Measurements from ENCODE around the gene KBTBD13. TPM values are rescaled to one million over a fixed set of nuclear protein-coding genes. Genes with fewer than 3 reads are reported as not detected.
A peak's percentile ranks its signal among the peaks of the same experiment; 100 is the strongest.

Gene KBTBD13
- total and polyA plus RNA-seq, 12 donors, result not detected

DNA sequence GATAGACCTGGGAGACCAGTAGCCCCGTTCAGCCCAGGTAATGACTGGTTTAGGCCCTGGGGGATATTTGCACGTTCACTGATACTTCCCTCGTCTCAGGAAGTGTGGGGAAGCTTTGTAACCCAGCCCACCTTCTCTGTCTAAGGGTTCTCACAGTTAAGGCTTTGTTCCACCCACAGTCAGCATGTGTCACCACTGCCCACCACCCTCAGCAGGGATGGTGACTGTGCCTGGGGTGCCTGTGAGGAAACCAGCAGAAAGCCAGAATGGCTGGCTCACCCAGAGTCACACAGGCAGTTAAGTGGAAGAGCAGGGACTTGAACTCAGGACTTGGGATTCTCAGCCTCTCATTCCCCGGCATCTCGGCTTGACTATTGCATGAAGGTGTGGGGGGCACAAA lies 5.2 kb downstream of the KBTBD13 start:
- TF ChIP-seq, protein P1, sequence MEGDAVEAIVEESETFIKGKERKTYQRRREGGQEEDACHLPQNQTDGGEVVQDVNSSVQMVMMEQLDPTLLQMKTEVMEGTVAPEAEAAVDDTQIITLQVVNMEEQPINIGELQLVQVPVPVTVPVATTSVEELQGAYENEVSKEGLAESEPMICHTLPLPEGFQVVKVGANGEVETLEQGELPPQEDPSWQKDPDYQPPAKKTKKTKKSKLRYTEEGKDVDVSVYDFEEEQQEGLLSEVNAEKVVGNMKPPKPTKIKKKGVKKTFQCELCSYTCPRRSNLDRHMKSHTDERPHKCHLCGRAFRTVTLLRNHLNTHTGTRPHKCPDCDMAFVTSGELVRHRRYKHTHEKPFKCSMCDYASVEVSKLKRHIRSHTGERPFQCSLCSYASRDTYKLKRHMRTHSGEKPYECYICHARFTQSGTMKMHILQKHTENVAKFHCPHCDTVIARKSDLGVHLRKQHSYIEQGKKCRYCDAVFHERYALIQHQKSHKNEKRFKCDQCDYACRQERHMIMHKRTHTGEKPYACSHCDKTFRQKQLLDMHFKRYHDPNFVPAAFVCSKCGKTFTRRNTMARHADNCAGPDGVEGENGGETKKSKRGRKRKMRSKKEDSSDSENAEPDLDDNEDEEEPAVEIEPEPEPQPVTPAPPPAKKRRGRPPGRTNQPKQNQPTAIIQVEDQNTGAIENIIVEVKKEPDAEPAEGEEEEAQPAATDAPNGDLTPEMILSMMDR (IDR thresholded peaks at IDR 0.05), result no peak
- TF ChIP-seq POLR2A (IDR thresholded peaks at IDR 0.05), result no peak
- no peak for DNase-seq
- Histone ChIP-seq H3K27me3 (peaks cover 20% of the 10 kb centered on the region), H3K9me3 (replicated peaks in 1 of 3) (no peaks in the 10 kb centered on the region), H3K27ac (no peak overlapping the region), H3K36me3 (replicated peaks in 1 of 2) (no peaks in the 10 kb centered on the region), H3K4me1 (replicated peaks in 1 of 2) (peaks cover 0 to 4% of the 10 kb centered on the region in 2 donors), H3K4me3 (no peak overlapping the region)
- WGBS, 4 donors, result 73 to 80% (median 76%) methylated on average over 3 to 5 of the region's 5 CpGs
- intact Hi-C loops (cut with DNase I), result no loop called here

DNA sequence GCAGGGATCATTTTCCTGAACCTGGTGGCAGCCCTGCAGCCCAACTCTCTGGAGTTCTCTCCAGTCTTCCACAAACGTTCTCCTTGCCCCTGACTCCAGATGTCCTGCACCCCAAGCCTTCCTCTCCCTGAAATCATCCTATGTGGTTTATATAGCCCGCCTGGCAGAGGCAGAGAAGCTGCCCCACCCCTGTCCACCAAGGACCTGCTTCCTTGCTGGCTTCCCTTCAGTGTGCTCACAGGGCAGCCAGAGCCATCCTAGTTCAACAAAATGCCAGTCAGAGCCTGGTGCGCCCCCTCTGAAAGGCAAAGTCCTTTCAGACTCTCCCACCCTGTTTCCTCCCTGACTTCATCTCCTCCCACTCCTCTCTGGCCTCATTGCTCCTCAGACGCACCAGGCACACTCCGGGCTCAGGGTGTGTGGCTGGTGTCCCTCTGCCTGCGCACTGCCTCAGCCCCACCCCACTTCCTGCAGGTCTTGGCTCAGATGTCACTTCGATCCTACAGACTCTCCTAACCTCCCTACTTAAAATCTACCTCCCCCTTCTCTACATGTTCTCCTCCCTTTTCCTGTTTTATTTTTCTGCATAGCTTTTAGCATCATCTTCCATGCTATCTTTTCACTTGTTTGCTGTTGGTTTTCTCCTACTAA lies 5.9 kb downstream of the KBTBD13 start:
- no peak for DNase-seq
- intact Hi-C loops (cut with DNase I), result no loop called here
- Histone ChIP-seq H3K27ac (no peak overlapping the region), H3K27me3 (peaks cover 13% of the 10 kb centered on the region), H3K9me3 (replicated peaks in 1 of 3) (no peaks in the 10 kb centered on the region), H3K4me1 (replicated peaks in 1 of 2) (peaks cover 0 to 4% of the 10 kb centered on the region in 2 donors), H3K4me3 (no peak overlapping the region), H3K36me3 (replicated peaks in 1 of 2) (no peaks in the 10 kb centered on the region)
- no peak for TF ChIP-seq POLR2A (IDR thresholded peaks at IDR 0.05)
- TF ChIP-seq, protein P1 (IDR thresholded peaks at IDR 0.05), result no peak
- 32 to 41% (median 36%) methylated on average over 7 of the region's 7 CpGs for WGBS, 4 donors

DNA sequence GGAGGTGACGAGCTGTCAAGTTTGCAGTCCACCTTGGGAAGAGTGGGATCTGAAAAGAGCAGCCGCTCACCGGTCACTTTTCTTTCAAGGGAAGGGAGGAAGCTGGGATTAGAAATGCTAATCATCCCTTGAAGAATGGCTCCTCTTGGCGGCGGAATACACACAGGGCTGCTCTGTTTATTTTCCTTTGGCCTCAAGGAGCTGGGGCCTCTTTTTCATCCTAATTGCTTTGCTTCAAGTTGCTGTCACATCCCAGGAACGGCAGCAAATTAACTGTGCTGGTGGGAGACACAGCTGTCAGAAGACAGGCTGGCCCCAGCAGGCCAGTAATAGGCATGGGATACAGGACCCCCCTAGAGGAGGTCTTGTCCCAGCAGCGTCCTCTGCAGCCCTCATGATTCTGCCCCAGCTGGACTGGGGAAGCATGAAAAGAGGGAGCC lies 6.7 kb downstream of the KBTBD13 start:
- intact Hi-C loops (cut with DNase I), result no loop called here
- DNase-seq, result no peak
- no peaks in the 10 kb centered on the region for H3K9me3 ChIP-seq (replicated peaks in 1 of 3)
- H3K4me3 ChIP-seq, result no peak overlapping the region
- H3K4me1 ChIP-seq (replicated peaks in 1 of 2), result peaks cover 0 to 4% of the 10 kb centered on the region in 2 donors
- TF ChIP-seq, protein P1 (IDR thresholded peaks at IDR 0.05), result peak in 5 of 6 experiments; percentile 8 to 31 (median 13)
- TF ChIP-seq POLR2A (IDR thresholded peaks at IDR 0.05), result no peak
- H3K36me3 ChIP-seq (replicated peaks in 1 of 2), result no peaks in the 10 kb centered on the region
- H3K27me3 ChIP-seq, result peaks cover 8% of the 10 kb centered on the region
- H3K27ac ChIP-seq, result no peak overlapping the region
- WGBS, 4 donors, result 48 to 62% (median 56%) methylated on average over 7 of the region's 7 CpGs

DNA sequence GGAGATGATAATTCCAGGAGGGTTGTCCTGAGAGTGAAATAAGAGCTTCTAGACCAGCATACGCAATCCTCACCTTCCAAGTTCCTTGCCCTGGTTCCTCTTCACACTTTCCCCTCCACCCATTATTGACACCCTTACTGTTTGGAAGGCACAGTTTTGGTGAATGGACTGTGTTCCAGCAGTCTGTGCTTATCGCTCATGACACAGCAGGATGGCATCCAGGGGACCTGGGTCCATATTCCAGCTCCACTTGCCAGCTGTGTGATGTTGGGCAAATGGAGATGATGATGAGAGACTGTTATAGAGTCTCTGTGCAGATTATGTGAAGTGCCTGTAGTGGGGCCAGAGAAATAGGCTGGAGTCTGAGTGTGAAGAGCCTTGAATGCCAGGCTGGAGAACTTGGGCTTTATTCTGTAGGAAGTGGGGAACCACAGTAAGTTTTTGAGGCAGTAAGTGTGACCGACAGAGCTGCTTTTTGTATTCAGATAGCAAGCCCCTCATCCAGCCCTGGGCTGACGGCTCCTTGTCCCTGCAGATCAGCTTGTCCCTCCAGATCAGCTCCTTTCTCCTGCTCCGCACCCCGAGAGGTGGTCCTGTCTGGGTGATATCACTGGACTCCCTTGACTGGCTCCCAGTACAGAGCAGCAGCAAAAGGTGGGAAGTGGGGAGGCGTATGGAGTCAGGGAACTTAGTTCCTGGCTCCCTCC lies 8.1 kb downstream of the KBTBD13 start:
- Histone ChIP-seq H3K36me3 (replicated peaks in 1 of 2) (no peaks in the 10 kb centered on the region), H3K4me3 (no peak overlapping the region), H3K4me1 (replicated peaks in 1 of 2) (peaks cover 0 to 11% of the 10 kb centered on the region in 2 donors), H3K27me3 (peaks cover 6% of the 10 kb centered on the region), H3K9me3 (replicated peaks in 1 of 3) (no peaks in the 10 kb centered on the region), H3K27ac (no peak overlapping the region)
- 68 to 83% (median 76%) methylated on average over 3 to 7 of the region's 7 CpGs for WGBS, 4 donors
- DNase-seq, result no peak
- intact Hi-C loops (cut with DNase I), result no loop called here
- TF ChIP-seq, protein P1 (IDR thresholded peaks at IDR 0.05), result no peak
- no peak for TF ChIP-seq POLR2A (IDR thresholded peaks at IDR 0.05)
